ENCODE results near the gene FAF1.

- TF ChIP-seq, protein P1, sequence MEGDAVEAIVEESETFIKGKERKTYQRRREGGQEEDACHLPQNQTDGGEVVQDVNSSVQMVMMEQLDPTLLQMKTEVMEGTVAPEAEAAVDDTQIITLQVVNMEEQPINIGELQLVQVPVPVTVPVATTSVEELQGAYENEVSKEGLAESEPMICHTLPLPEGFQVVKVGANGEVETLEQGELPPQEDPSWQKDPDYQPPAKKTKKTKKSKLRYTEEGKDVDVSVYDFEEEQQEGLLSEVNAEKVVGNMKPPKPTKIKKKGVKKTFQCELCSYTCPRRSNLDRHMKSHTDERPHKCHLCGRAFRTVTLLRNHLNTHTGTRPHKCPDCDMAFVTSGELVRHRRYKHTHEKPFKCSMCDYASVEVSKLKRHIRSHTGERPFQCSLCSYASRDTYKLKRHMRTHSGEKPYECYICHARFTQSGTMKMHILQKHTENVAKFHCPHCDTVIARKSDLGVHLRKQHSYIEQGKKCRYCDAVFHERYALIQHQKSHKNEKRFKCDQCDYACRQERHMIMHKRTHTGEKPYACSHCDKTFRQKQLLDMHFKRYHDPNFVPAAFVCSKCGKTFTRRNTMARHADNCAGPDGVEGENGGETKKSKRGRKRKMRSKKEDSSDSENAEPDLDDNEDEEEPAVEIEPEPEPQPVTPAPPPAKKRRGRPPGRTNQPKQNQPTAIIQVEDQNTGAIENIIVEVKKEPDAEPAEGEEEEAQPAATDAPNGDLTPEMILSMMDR (conservative IDR thresholded peaks at IDR 0.05; ENCODE audit: low read depth, low read length) = no peak
- TF ChIP-seq EZH2 (IDR thresholded peaks at IDR 0.05; ENCODE audit: borderline replicate concordance, low read depth, low read length, poor library complexity, severe bottlenecking) = no peak
Measured at GRCh38 chr1:50405814-50406213, 554.3 kb downstream of the FAF1 start.
